ENCODE data around the gene MPP2.
"Not testable (repeated sequence)": the region's sequence is repeated elsewhere in the genome, so short reads cannot be mapped to it uniquely, and the experiment has no call there.

MPP2 gene

GRCh38 chr17:43879723-43880419, 27.5 kb downstream of the MPP2 start:
- Histone ChIP-seq H3K9ac (ENCODE audit: low read depth, low read length) (no peak overlapping the region), H3K4me1 (ENCODE audit: control insufficient read depth, insufficient read depth, low read length) (no peaks in the 10 kb centered on the region), H3K9me3 (replicated peaks; ENCODE audit: low read length) (no peaks in the 10 kb centered on the region), H3K36me3 (ENCODE audit: insufficient read depth, low read length) (no peaks in the 10 kb centered on the region), H3K27me3 (ENCODE audit: control insufficient read depth, insufficient read depth, low read length) (peaks cover 10% of the 10 kb centered on the region), H3K4me3 (ENCODE audit: low read length) (no peak overlapping the region), H3K4me2 (ENCODE audit: low read length) (no peak overlapping the region)

GRCh38 chr17:43878260-43879175, 28.8 kb downstream of the MPP2 start:
- peaks cover 22% of the 10 kb centered on the region for H3K27me3 ChIP-seq (ENCODE audit: control insufficient read depth, insufficient read depth, low read length)
- H3K9me3 ChIP-seq (replicated peaks; ENCODE audit: low read length): no peaks in the 10 kb centered on the region
- H3K4me2 ChIP-seq (ENCODE audit: low read length): no peak overlapping the region
- no peaks in the 10 kb centered on the region for H3K36me3 ChIP-seq (ENCODE audit: insufficient read depth, low read length)
- no peaks in the 10 kb centered on the region for H3K4me1 ChIP-seq (ENCODE audit: control insufficient read depth, insufficient read depth, low read length)
- no peak overlapping the region for H3K4me3 ChIP-seq (ENCODE audit: low read length)
- no peak overlapping the region for H3K9ac ChIP-seq (ENCODE audit: low read depth, low read length)

- no peaks in the 10 kb centered on the region for H3K36me3 ChIP-seq (ENCODE audit: insufficient read depth, low read length)
- H3K9ac ChIP-seq (ENCODE audit: low read depth, low read length): no peak overlapping the region
- H3K4me3 ChIP-seq (ENCODE audit: low read length): no peak overlapping the region
- H3K9me3 ChIP-seq (replicated peaks; ENCODE audit: low read length): no peaks in the 10 kb centered on the region
- H3K4me2 ChIP-seq (ENCODE audit: low read length): no peak overlapping the region
- peaks cover 31% of the 10 kb centered on the region for H3K27me3 ChIP-seq (ENCODE audit: control insufficient read depth, insufficient read depth, low read length)
- H3K4me1 ChIP-seq (ENCODE audit: control insufficient read depth, insufficient read depth, low read length): no peaks in the 10 kb centered on the region
Observed at GRCh38 chr17:43877451-43878155, 29.7 kb downstream of the MPP2 start.

- peaks cover 37% of the 10 kb centered on the region for H3K27me3 ChIP-seq (ENCODE audit: control insufficient read depth, insufficient read depth, low read length)
- H3K4me2 ChIP-seq (ENCODE audit: low read length): no peak overlapping the region
- no peaks in the 10 kb centered on the region for H3K4me1 ChIP-seq (ENCODE audit: control insufficient read depth, insufficient read depth, low read length)
- no peak overlapping the region for H3K4me3 ChIP-seq (ENCODE audit: low read length)
- H3K9me3 ChIP-seq (replicated peaks; ENCODE audit: low read length): no peaks in the 10 kb centered on the region
- no peak overlapping the region for H3K9ac ChIP-seq (ENCODE audit: low read depth, low read length)
- H3K36me3 ChIP-seq (ENCODE audit: insufficient read depth, low read length): no peaks in the 10 kb centered on the region
Observed at GRCh38 chr17:43877031-43877430, 30.3 kb downstream of the MPP2 start.

- Histone ChIP-seq H3K9me3 (replicated peaks; ENCODE audit: low read length) (no peaks in the 10 kb centered on the region), H3K4me3 (ENCODE audit: low read length) (no peak overlapping the region), H3K4me1 (ENCODE audit: control insufficient read depth, insufficient read depth, low read length) (no peaks in the 10 kb centered on the region), H3K9ac (ENCODE audit: low read depth, low read length) (no peak overlapping the region), H3K4me2 (ENCODE audit: low read length) (no peak overlapping the region), H3K36me3 (ENCODE audit: insufficient read depth, low read length) (no peaks in the 10 kb centered on the region), H3K27me3 (ENCODE audit: control insufficient read depth, insufficient read depth, low read length) (peaks cover 42% of the 10 kb centered on the region)
Observed at GRCh38 chr17:43875476-43876147, 31.7 kb downstream of the MPP2 start.

GRCh38 chr17:43874293-43874692, 33.0 kb downstream of the MPP2 start:
- Histone ChIP-seq H3K9ac (ENCODE audit: low read depth, low read length) (no peak overlapping the region), H3K4me1 (ENCODE audit: control insufficient read depth, insufficient read depth, low read length) (no peaks in the 10 kb centered on the region), H3K27me3 (ENCODE audit: control insufficient read depth, insufficient read depth, low read length) (peaks cover 52% of the 10 kb centered on the region), H3K9me3 (replicated peaks; ENCODE audit: low read length) (no peaks in the 10 kb centered on the region), H3K36me3 (ENCODE audit: insufficient read depth, low read length) (no peaks in the 10 kb centered on the region), H3K4me3 (ENCODE audit: low read length) (no peak overlapping the region), H3K4me2 (ENCODE audit: low read length) (no peak overlapping the region)

GRCh38 chr17:43873815-43874214, 33.5 kb downstream of the MPP2 start:
- peaks cover 55% of the 10 kb centered on the region for H3K27me3 ChIP-seq (ENCODE audit: control insufficient read depth, insufficient read depth, low read length)
- no peaks in the 10 kb centered on the region for H3K4me1 ChIP-seq (ENCODE audit: control insufficient read depth, insufficient read depth, low read length)
- no peaks in the 10 kb centered on the region for H3K36me3 ChIP-seq (ENCODE audit: insufficient read depth, low read length)
- H3K4me2 ChIP-seq (ENCODE audit: low read length): no peak overlapping the region
- no peak overlapping the region for H3K4me3 ChIP-seq (ENCODE audit: low read length)
- H3K9me3 ChIP-seq (replicated peaks; ENCODE audit: low read length): no peaks in the 10 kb centered on the region
- H3K9ac ChIP-seq (ENCODE audit: low read depth, low read length): no peak overlapping the region

- no peak overlapping the region for H3K9ac ChIP-seq (ENCODE audit: low read depth, low read length)
- no peak overlapping the region for H3K4me2 ChIP-seq (ENCODE audit: low read length)
- H3K36me3 ChIP-seq (ENCODE audit: insufficient read depth, low read length): no peaks in the 10 kb centered on the region
- no peaks in the 10 kb centered on the region for H3K9me3 ChIP-seq (replicated peaks; ENCODE audit: low read length)
- H3K4me3 ChIP-seq (ENCODE audit: low read length): no peak overlapping the region
- H3K4me1 ChIP-seq (ENCODE audit: control insufficient read depth, insufficient read depth, low read length): no peaks in the 10 kb centered on the region
- H3K27me3 ChIP-seq (ENCODE audit: control insufficient read depth, insufficient read depth, low read length): peaks cover 60% of the 10 kb centered on the region
Observed at GRCh38 chr17:43873091-43873490, 34.2 kb downstream of the MPP2 start.

GRCh38 chr17:43871946-43872690, 35.2 kb downstream of the MPP2 start:
- H3K27me3 ChIP-seq (ENCODE audit: control insufficient read depth, insufficient read depth, low read length): peaks cover 69% of the 10 kb centered on the region
- no peak overlapping the region for H3K4me3 ChIP-seq (ENCODE audit: low read length)
- no peaks in the 10 kb centered on the region for H3K36me3 ChIP-seq (ENCODE audit: insufficient read depth, low read length)
- H3K4me1 ChIP-seq (ENCODE audit: control insufficient read depth, insufficient read depth, low read length): no peaks in the 10 kb centered on the region
- no peak overlapping the region for H3K4me2 ChIP-seq (ENCODE audit: low read length)
- no peak overlapping the region for H3K9ac ChIP-seq (ENCODE audit: low read depth, low read length)
- H3K9me3 ChIP-seq (replicated peaks; ENCODE audit: low read length): no peaks in the 10 kb centered on the region

GRCh38 chr17:43869031-43869430, 38.3 kb downstream of the MPP2 start:
- not testable (repeated sequence) for H3K36me3 ChIP-seq (ENCODE audit: insufficient read depth, low read length); H3K9me3 ChIP-seq (replicated peaks; ENCODE audit: low read length); H3K4me1 ChIP-seq (ENCODE audit: control insufficient read depth, insufficient read depth, low read length); H3K4me2 ChIP-seq (ENCODE audit: low read length); H3K4me3 ChIP-seq (ENCODE audit: low read length); H3K9ac ChIP-seq (ENCODE audit: low read depth, low read length)
- H3K27me3 ChIP-seq (ENCODE audit: control insufficient read depth, insufficient read depth, low read length): peaks cover 77% of the 10 kb centered on the region
